Muscle of back (tissue), 11 donors: ENCODE results near the gene TRABD2B. TPM values are rescaled to one million over a fixed set of nuclear protein-coding genes. Genes with fewer than 3 reads are reported as not detected.

Experiments
- DNase-seq, 3 donors: peaks; one replicate each; pipeline versions ENCODE4 v3.0.0 to v3.0.0-alpha.2; 2013
- polyA plus RNA-seq, 10 donors: library from polyadenylated mRNA; unstranded; fragments of 120-200 nt; gene quantifications; one replicate each; pipeline ENCODE4 v1.2.1, GENCODE V29; 2013; ENCODE audit not compliant: insufficient read length in 10 of 10

The TRABD2B gene
- polyA plus RNA-seq, 10 donors = 3.2 to 8.2 (median 5.1) TPM

GRCh38 chr1:47993881-47994625 lies 3.1 kb downstream of the TRABD2B start:
- DNase-seq = no peak

GRCh38 chr1:47993416-47993740 lies 3.8 kb downstream of the TRABD2B start:
- DNase-seq = no peak

DNA sequence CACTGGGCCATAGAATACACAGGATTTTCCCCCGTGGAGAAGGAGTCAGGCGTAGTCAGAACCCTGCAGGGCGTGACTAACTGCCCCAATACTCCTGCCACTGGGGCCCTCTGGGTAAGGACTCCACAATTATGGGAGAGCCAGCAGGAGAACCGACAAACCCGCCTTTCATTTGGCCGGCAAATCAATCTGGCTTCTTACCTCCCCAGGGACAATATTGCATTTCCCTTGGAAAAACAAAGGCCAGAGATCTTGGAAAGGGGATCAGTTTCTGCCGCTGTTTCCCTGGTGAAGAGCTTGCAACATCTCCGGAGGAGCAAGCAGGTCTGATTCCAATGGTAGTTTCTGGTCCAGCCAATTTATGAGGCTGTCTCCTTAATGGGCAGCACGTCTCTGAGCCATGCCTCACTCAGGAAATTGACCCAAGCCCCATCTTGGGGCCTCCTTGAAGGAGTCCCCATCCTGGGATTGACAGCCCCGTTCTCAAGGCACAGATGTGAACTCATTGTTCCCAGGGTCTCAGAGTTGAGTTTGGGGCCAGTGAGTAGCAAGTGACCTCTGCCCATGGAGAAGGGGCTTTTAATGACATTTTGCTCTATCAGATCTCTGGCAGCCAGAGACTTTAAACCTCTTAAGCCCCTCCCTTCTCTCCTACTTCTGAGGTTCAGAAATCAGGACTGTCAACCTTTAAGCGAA lies 4.3 kb downstream of the TRABD2B start:
- DNase-seq = peak in 2 of 3 donors; percentile 23 to 57

- DNase-seq = peak in 2 of 3 donors; percentile 23 to 70
Observed at GRCh38 chr1:47991673-47992072, 5.5 kb downstream of the TRABD2B start.

- peak in 2 of 3 donors; percentile 38 to 48 for DNase-seq
Observed at GRCh38 chr1:47991187-47991586, 6.0 kb downstream of the TRABD2B start.

- no peak for DNase-seq
Observed at GRCh38 chr1:47990286-47990685, 6.9 kb downstream of the TRABD2B start.

DNA sequence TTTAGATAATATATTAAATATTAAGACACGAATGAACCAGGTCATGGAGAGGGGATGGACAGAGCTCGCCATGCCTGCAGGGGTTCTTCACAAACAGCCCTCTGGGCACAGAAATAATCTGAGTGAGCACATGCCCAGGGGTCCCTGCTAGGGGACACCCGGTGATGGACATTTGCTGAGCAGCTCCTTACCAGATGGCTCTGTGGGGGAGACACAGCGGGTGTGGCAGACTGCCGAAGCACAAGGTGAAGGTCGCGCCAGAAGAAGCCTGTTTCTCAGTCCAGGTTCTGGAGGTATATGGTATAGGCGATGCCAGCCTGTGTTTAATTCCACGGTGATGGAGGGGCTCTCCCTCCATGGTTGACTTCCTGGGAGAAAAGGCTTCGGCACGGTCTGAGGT lies 9.6 kb downstream of the TRABD2B start:
- no peak for DNase-seq

- peak in 2 of 3 donors; percentile 69 to 86 for DNase-seq
Observed at GRCh38 chr1:47986761-47987200, 10.4 kb downstream of the TRABD2B start.

DNA sequence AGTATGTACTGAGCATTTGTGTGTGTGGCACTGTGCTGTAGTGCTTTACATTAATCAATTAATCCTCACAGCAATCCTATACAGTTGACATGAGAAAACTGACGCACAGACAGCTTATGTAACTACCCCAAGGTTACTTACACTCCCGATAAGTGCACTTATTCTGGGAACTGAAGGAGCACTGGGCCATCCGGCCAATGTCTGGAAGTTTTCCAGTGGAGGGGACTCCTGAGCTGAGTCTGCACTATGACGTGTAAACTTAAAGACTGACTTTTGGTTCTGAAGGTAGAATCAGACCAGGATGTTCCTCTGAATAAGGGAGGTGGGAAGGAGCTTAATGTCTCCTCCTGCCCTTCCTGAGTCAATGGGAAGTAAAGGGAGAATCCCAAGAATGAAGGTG lies 12.2 kb downstream of the TRABD2B start:
- DNase-seq = no peak

DNA sequence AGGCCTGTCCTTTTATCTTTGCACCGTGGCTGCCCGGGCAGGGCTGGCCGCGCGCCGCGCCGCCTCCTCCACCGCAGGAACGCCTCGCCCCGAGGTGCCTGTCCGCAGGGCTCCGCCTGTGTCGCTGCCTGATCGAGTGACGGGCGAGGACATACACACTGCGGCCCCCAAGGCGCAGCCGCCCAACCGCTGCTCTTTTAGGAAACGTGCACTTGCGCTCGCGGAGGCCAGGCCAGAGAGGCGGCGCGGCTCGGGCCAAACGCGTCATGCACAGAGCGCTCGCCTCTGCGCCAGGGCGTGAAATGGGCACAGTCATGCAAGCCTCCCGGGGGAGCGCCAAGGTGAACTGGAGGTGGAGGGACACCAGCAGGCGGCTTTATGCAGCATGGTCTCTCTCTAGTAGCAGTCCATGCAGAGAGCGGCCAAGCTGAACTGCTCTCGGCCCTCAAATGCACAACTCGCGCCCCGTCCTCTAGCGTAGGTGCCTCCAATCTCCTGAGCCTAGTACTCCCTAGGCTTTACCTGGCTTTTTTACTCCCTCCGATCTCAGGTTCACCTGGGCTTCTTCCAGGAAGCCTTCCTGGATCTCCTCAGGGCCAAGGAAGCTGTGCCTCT lies 12.9 kb downstream of the TRABD2B start:
- peak in 1 of 3 donors; percentile 58 for DNase-seq

DNA sequence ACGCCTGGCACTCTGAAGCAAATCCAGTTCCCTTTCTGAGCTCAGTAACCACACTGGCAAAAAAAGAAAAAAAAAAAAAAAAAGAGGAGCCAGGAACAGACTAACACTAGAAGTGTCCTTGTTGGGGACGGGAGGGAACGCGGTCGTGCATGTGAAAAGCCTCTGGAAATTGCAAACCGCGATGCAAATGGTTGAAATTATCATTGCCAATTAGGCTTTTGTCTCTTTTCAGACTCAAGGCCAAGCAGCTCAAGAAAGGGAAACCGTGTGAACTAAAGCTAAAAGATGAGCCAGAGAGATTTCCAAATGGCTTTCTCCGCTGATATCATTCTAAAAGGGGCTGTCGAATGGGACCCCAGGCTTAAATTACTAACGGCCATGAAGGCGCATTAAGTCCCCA lies 13.5 kb downstream of the TRABD2B start:
- DNase-seq = no peak

DNA sequence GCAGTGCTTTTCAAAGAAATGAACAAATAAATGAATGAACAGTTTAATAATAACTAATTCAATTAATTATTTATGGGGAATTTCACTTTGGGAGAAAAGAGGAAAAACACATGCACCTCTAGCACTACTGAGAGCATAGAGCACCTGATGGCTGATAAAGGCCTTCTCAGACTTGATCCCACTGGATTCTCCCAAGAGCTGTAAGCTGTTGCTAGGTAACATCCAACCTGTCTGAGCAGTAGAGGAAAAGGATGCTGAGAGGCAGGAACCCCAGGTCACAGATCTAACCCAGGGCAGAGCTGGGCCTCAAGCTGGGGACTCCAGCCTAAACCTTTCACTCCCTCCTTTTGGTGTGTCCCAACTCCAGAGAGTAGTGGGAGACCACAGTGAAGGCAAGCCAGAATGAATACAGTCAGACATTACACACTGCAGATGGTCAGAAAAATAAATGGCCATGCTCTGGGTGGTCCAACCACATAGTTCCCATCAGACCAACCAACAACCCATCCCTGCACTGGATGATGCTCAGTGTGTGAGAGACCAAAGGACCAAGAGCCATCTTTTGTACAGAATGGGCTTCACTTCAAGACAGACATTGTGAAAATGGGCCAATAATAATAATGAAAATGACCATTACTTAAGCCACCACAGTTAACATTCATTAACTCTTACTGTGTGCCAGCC lies 15.4 kb downstream of the TRABD2B start:
- DNase-seq = no peak

- DNase-seq = no peak
Observed at GRCh38 chr1:47980501-47980900, 16.7 kb downstream of the TRABD2B start.

- no peak for DNase-seq
Observed at GRCh38 chr1:47979724-47980123, 17.5 kb downstream of the TRABD2B start.

- no peak for DNase-seq
Observed at GRCh38 chr1:47978486-47978885, 18.7 kb downstream of the TRABD2B start.

DNA sequence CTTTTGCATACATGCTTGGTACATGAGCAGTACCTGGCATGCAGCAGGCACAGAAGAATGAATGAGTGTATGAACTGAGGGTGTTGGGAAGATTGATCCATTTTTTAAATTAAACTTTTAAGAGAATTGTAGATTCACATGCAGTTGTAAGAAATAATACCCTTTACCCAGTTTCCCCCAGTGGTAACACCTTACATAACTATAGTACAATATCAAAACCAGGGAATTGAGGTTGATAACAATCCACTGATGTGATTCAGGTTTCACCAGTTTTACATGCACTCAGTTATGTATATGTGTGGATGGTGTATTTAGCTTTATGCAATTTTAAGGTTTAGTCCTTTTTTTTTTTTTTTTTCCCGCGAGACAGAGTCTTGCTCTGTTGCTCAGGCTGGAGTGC lies 20.5 kb downstream of the TRABD2B start:
- no peak for DNase-seq

- DNase-seq = no peak
Observed at GRCh38 chr1:47976267-47976666, 20.9 kb downstream of the TRABD2B start.

DNA sequence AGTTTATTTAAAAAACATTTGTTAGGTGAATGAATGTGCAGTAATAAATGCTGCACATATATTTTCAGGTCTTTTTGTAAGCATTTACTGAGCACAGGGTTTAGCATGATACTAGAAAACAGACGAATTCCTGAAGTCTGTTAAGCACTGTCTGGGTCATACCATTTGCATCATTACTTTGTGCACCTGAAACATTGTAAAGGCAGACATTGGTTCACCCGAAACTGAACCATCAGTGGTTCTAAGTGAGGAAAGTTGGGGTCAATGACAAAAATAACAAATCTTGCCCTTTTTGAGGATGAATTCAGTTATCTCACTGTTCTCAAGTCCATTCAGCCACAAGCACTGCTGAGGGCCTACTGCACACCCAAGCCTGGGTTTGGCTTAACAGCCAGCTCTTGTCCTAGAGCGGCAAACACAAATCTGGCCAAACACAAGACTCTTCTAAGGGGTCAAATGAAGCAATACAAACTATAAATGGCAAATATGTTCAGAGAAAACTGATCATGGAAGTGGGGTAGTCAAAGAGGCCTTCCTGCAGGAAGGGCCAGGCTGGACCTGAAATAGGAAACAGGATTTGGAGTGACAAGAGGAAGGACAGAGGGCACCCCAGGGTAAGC lies 21.8 kb downstream of the TRABD2B start:
- DNase-seq = no peak

- no peak for DNase-seq
Observed at GRCh38 chr1:47972864-47973432, 24.2 kb downstream of the TRABD2B start.

GRCh38 chr1:47971385-47972160 lies 25.6 kb downstream of the TRABD2B start:
- no peak for DNase-seq

- DNase-seq = no peak
Observed at GRCh38 chr1:47970882-47971281, 26.3 kb downstream of the TRABD2B start.
